ENCODE results near the gene LTBP3. TPM values are rescaled to one million over a fixed set of nuclear protein-coding genes. Genes with fewer than 3 reads are reported as not detected.

LTBP3 gene
- total RNA-seq, 1 experiment from 2014 or later = 22.9 TPM

GRCh38 chr11:65559951-65560537 lies 1.9 kb upstream of the LTBP3 start:
- H3K36me3 ChIP-seq = no peaks in the 10 kb centered on the region
- no peaks in the 10 kb centered on the region for H3K9me3 ChIP-seq (replicated peaks)
- no peak overlapping the region for H3K4me3 ChIP-seq
- no peaks in the 10 kb centered on the region for H3K27me3 ChIP-seq (replicated peaks)
- H3K27ac ChIP-seq = peak overlapping the region; percentile 17
- DNase-seq (ENCODE audit: low read depth in 1 of 2, low spot score in 2 of 2) = peak; percentile 73 to 88
- peaks cover 62% of the 10 kb centered on the region for H3K4me1 ChIP-seq (replicated peaks)

GRCh38 chr11:65559535-65559934 lies 1.4 kb upstream of the LTBP3 start:
- Histone ChIP-seq H3K9me3 (replicated peaks) (no peaks in the 10 kb centered on the region), H3K27ac (peak overlapping the region; percentile 17), H3K36me3 (no peaks in the 10 kb centered on the region), H3K4me1 (replicated peaks) (peaks cover 66% of the 10 kb centered on the region), H3K27me3 (replicated peaks) (no peaks in the 10 kb centered on the region), H3K4me3 (no peak overlapping the region)
- no peak for DNase-seq (ENCODE audit: low read depth in 1 of 2, low spot score in 2 of 2)

GRCh38 chr11:65558930-65559509 lies 861 bp upstream of the LTBP3 start:
- Histone ChIP-seq H3K4me1 (replicated peaks) (peaks cover 71% of the 10 kb centered on the region), H3K4me3 (peak overlapping the region; percentile 42), H3K9me3 (replicated peaks) (no peaks in the 10 kb centered on the region), H3K27ac (peak overlapping the region; percentile 35), H3K27me3 (replicated peaks) (no peaks in the 10 kb centered on the region), H3K36me3 (no peaks in the 10 kb centered on the region)
- DNase-seq (ENCODE audit: low read depth in 1 of 2, low spot score in 2 of 2) = no peak

- H3K27me3 ChIP-seq (replicated peaks) = no peaks in the 10 kb centered on the region
- H3K4me1 ChIP-seq (replicated peaks) = peaks cover 72% of the 10 kb centered on the region
- H3K36me3 ChIP-seq = peaks cover 4% of the 10 kb centered on the region; the same call in 1 of the 2 replicates
- H3K4me3 ChIP-seq = peak overlapping the region; percentile 42
- H3K9me3 ChIP-seq (replicated peaks) = no peaks in the 10 kb centered on the region
- DNase-seq (ENCODE audit: low read depth in 1 of 2, low spot score in 2 of 2) = no peak
- H3K27ac ChIP-seq = no peak overlapping the region
These were observed 718 bp downstream of the LTBP3 start for GRCh38 chr11:65557280-65558001.

- no peak overlapping the region for H3K27ac ChIP-seq
- no peaks in the 10 kb centered on the region for H3K9me3 ChIP-seq (replicated peaks)
- H3K4me1 ChIP-seq (replicated peaks) = peaks cover 72% of the 10 kb centered on the region
- no peak for DNase-seq (ENCODE audit: low read depth in 1 of 2, low spot score in 2 of 2)
- H3K36me3 ChIP-seq = peaks cover 7% of the 10 kb centered on the region
- no peaks in the 10 kb centered on the region for H3K27me3 ChIP-seq (replicated peaks)
- H3K4me3 ChIP-seq = no peak overlapping the region
These were observed 1.5 kb downstream of the LTBP3 start for GRCh38 chr11:65556470-65557279.

GRCh38 chr11:65555693-65556231 lies 2.4 kb downstream of the LTBP3 start:
- peak; percentile 97 to 98 for DNase-seq (ENCODE audit: low read depth in 1 of 2, low spot score in 2 of 2)
- H3K27ac ChIP-seq = no peak overlapping the region
- no peaks in the 10 kb centered on the region for H3K27me3 ChIP-seq (replicated peaks)
- no peak overlapping the region for H3K4me3 ChIP-seq
- H3K4me1 ChIP-seq (replicated peaks) = peaks cover 66% of the 10 kb centered on the region
- peaks cover 12% of the 10 kb centered on the region for H3K36me3 ChIP-seq
- H3K9me3 ChIP-seq (replicated peaks) = no peaks in the 10 kb centered on the region

GRCh38 chr11:65554842-65555430 lies 3.2 kb downstream of the LTBP3 start:
- Histone ChIP-seq H3K9me3 (replicated peaks) (no peaks in the 10 kb centered on the region), H3K27me3 (replicated peaks) (no peaks in the 10 kb centered on the region), H3K4me3 (no peak overlapping the region), H3K27ac (no peak overlapping the region), H3K4me1 (replicated peaks) (peaks cover 58% of the 10 kb centered on the region), H3K36me3 (peaks cover 12% of the 10 kb centered on the region)
- DNase-seq (ENCODE audit: low read depth in 1 of 2, low spot score in 2 of 2) = no peak

GRCh38 chr11:65554057-65554818 lies 3.9 kb downstream of the LTBP3 start:
- Histone ChIP-seq H3K36me3 (peaks cover 12% of the 10 kb centered on the region), H3K9me3 (replicated peaks) (no peaks in the 10 kb centered on the region), H3K27ac (no peak overlapping the region), H3K27me3 (replicated peaks) (no peaks in the 10 kb centered on the region), H3K4me3 (no peak overlapping the region), H3K4me1 (replicated peaks) (peaks cover 51% of the 10 kb centered on the region)
- no peak for DNase-seq (ENCODE audit: low read depth in 1 of 2, low spot score in 2 of 2)

GRCh38 chr11:65553301-65554001 lies 4.7 kb downstream of the LTBP3 start:
- Histone ChIP-seq H3K27ac (no peak overlapping the region), H3K27me3 (replicated peaks) (no peaks in the 10 kb centered on the region), H3K4me1 (replicated peaks) (peaks cover 43% of the 10 kb centered on the region), H3K4me3 (no peak overlapping the region), H3K9me3 (replicated peaks) (no peaks in the 10 kb centered on the region), H3K36me3 (peaks cover 12% of the 10 kb centered on the region)
- DNase-seq (ENCODE audit: low read depth in 1 of 2, low spot score in 2 of 2) = no peak

- peaks cover 12% of the 10 kb centered on the region for H3K36me3 ChIP-seq
- H3K4me3 ChIP-seq = no peak overlapping the region
- H3K27me3 ChIP-seq (replicated peaks) = no peaks in the 10 kb centered on the region
- H3K9me3 ChIP-seq (replicated peaks) = no peaks in the 10 kb centered on the region
- no peak overlapping the region for H3K27ac ChIP-seq
- DNase-seq (ENCODE audit: low read depth in 1 of 2, low spot score in 2 of 2) = no peak
- peaks cover 35% of the 10 kb centered on the region for H3K4me1 ChIP-seq (replicated peaks)
These were observed 5.7 kb downstream of the LTBP3 start for GRCh38 chr11:65552388-65552951.

GRCh38 chr11:65551572-65552387 lies 6.4 kb downstream of the LTBP3 start:
- Histone ChIP-seq H3K9me3 (replicated peaks) (no peaks in the 10 kb centered on the region), H3K4me1 (replicated peaks) (peaks cover 28% of the 10 kb centered on the region), H3K4me3 (no peak overlapping the region), H3K27ac (no peak overlapping the region), H3K27me3 (replicated peaks) (no peaks in the 10 kb centered on the region), H3K36me3 (peaks cover 15% of the 10 kb centered on the region)
- DNase-seq (ENCODE audit: low read depth in 1 of 2, low spot score in 2 of 2) = no peak

Measured in SJSA1 (cell line).